Liver (tissue), 9 donors: ENCODE measurements around the gene DPY19L3. TPM values are rescaled to one million over a fixed set of nuclear protein-coding genes. Genes with fewer than 3 reads are reported as not detected.

Experiments
- DNase-seq: peaks from one replicate; pipeline ENCODE4 v3.0.0-alpha.2; 2017; ENCODE audit warnings: low spot score
- H3K27ac ChIP-seq, 2 donors: one replicate each; pipeline ENCODE4 v1.7.0; 2013; ENCODE audit warnings: inconsistent platforms in 2 of 2, low read length in 2 of 2, control low read depth in 1 of 2, low read depth in 1 of 2, mild to moderate bottlenecking in 1 of 2
- H3K27me3 ChIP-seq, 4 donors: one replicate each; pipeline versions ENCODE4 v1.6.1 to v1.7.0; 2013; ENCODE audit warnings: low read length in 3 of 4, inconsistent platforms in 1 of 4, mild to moderate bottlenecking in 1 of 4, moderate library complexity in 1 of 4; ENCODE audit not compliant: control insufficient read depth in 4 of 4, insufficient read depth in 4 of 4
- H3K36me3 ChIP-seq, 4 donors: one replicate each; pipeline versions ENCODE4 v1.6.1 to v1.7.0; 2013; ENCODE audit warnings: low read length in 3 of 4, mild to moderate bottlenecking in 3 of 4, low read depth in 1 of 4, moderate library complexity in 1 of 4; ENCODE audit not compliant: control insufficient read depth in 4 of 4, insufficient read depth in 3 of 4
- H3K4me1 ChIP-seq, 4 donors: one replicate each; pipeline versions ENCODE4 v1.6.1 to v1.7.0; 2013; ENCODE audit warnings: low read length in 3 of 4, mild to moderate bottlenecking in 3 of 4, moderate library complexity in 1 of 4; ENCODE audit not compliant: control insufficient read depth in 4 of 4, insufficient read depth in 4 of 4
- H3K4me3 ChIP-seq, 3 donors: one replicate each; pipeline versions ENCODE4 v1.6.1 to v1.7.0; 2013; ENCODE audit warnings: low read length in 3 of 3, control low read depth in 1 of 3, low read depth in 1 of 3, mild to moderate bottlenecking in 1 of 3
- H3K9ac ChIP-seq, 2 donors: one replicate each; pipeline ENCODE4 v1.7.0; 2013; ENCODE audit warnings: low read length in 2 of 2, mild to moderate bottlenecking in 2 of 2, moderate library complexity in 2 of 2, control low read depth in 1 of 2, low read depth in 1 of 2
- H3K9me3 ChIP-seq, 4 donors: one replicate each; pipeline versions ENCODE4 v1.6.1 to v1.7.0; 2013; ENCODE audit warnings: low read length in 3 of 4; ENCODE audit not compliant: control insufficient read depth in 4 of 4
- ATF3 ChIP-seq: IDR thresholded peaks from 2 replicates; pipeline ENCODE4 v1.6.1; 2016; ENCODE audit warnings: antibody characterized with exemption
- CTCF ChIP-seq: fragments of 150-350 bp; IDR thresholded peaks from 2 replicates; pipeline ENCODE4 v1.5.1; 2017; ENCODE audit warnings: improper control_type of control experiment, low read depth, low read length; ENCODE audit not compliant: missing input control
- EGR1 ChIP-seq, 2 donors: IDR thresholded peaks; 2 replicates each; pipeline ENCODE4 v1.6.1; 2016 to 2018; ENCODE audit warnings: antibody characterized with exemption in 2 of 2, low read depth in 2 of 2
- FOXA1 ChIP-seq: IDR thresholded peaks from 2 replicates; pipeline ENCODE4 v1.6.1; 2016; ENCODE audit warnings: antibody characterized with exemption
- FOXA2 ChIP-seq: IDR thresholded peaks from 2 replicates; pipeline ENCODE4 v1.6.1; 2016; ENCODE audit warnings: antibody characterized with exemption
- GABPA ChIP-seq, 2 donors: IDR thresholded peaks in 1 of 2; conservative IDR thresholded peaks in 1 of 2; 2 replicates each; pipeline ENCODE4 v1.6.1; 2016; ENCODE audit warnings: antibody characterized with exemption in 2 of 2, mild to moderate bottlenecking in 1 of 2, moderate library complexity in 1 of 2
- HNF4A ChIP-seq, 2 donors: conservative IDR thresholded peaks; 2 replicates each; pipeline ENCODE4 v1.6.1; 2016; ENCODE audit warnings: antibody characterized with exemption in 2 of 2, mild to moderate bottlenecking in 2 of 2
- HNF4G ChIP-seq: IDR thresholded peaks from 2 replicates; pipeline ENCODE4 v1.6.1; 2016; ENCODE audit warnings: antibody characterized with exemption
- JUND ChIP-seq, 2 donors: IDR thresholded peaks; 2 replicates each; pipeline ENCODE4 v1.6.1; 2016; ENCODE audit warnings: antibody characterized with exemption in 2 of 2
- MAX ChIP-seq: IDR thresholded peaks from 2 replicates; pipeline ENCODE4 v1.6.1; 2016; ENCODE audit warnings: antibody characterized with exemption
- NR2F2 ChIP-seq: IDR thresholded peaks from 2 replicates; pipeline ENCODE4 v1.6.1; 2016; ENCODE audit warnings: antibody characterized with exemption
- RAD21 ChIP-seq, 2 donors: IDR thresholded peaks; 2 replicates each; pipeline ENCODE4 v1.6.1; 2016; ENCODE audit warnings: antibody characterized with exemption in 2 of 2, mild to moderate bottlenecking in 2 of 2
- REST ChIP-seq: IDR thresholded peaks from 2 replicates; pipeline ENCODE4 v1.6.1; 2016; ENCODE audit warnings: antibody characterized with exemption, mild to moderate bottlenecking
- RXRA ChIP-seq, 2 donors: IDR thresholded peaks; 2 replicates each; pipeline ENCODE4 v1.6.1; 2017 to 2018; ENCODE audit warnings: antibody characterized with exemption in 2 of 2, mild to moderate bottlenecking in 1 of 2
- SP1 ChIP-seq: IDR thresholded peaks from 2 replicates; pipeline ENCODE4 v1.6.1; 2018; ENCODE audit warnings: antibody characterized with exemption, mild to moderate bottlenecking
- TAF1 ChIP-seq: conservative IDR thresholded peaks from 2 replicates; pipeline ENCODE4 v1.6.1; 2016; ENCODE audit warnings: antibody characterized with exemption, mild to moderate bottlenecking
- YY1 ChIP-seq: IDR thresholded peaks from 2 replicates; pipeline ENCODE4 v1.6.1; 2016; ENCODE audit warnings: antibody characterized with exemption, mild to moderate bottlenecking
- ZBTB33 ChIP-seq: IDR thresholded peaks from 2 replicates; pipeline ENCODE4 v1.6.1; 2016; ENCODE audit warnings: antibody characterized with exemption
- WGBS: extraction: QIAGEN DNeasy Blood & Tissue Kit; methylation state at CpG from one replicate; pipeline ENCODE4 v1.1.7; 2013; 5-methylcytosine and 5-hydroxymethylcytosine counted together
- polyA plus RNA-seq, 2 donors: library from polyadenylated mRNA; stranded (reverse) in 1 of 2; unstranded in 1 of 2; fragments of 200-250 nt in 1 of 2; fragments of >200 nt in 1 of 2; fragmentation: Nextera tagmentation in 1 of 2; extraction: Ambion mirVana in 1 of 2; gene quantifications; one replicate each; pipeline versions ENCODE4 v1.2.1 to v1.2.3, GENCODE V29; 2013 to 2015
- total RNA-seq, 2 donors: library from RNA; depleted of rRNA; stranded (reverse); fragments of >200 nt; gene quantifications; one replicate each; pipeline ENCODE4 v1.2.3, GENCODE V29; 2014
- donor health status: healthy.
- donor health status: healthy.
- donor health status: healthy.
- donor health status: healthy.
- donor health status: healthy.

DPY19L3 gene
- total and polyA plus RNA-seq, 4 donors = 2.7 to 13.0 (median 7.4) TPM

- H3K27ac ChIP-seq = no peak overlapping the region
- peaks cover 4 to 22% (median 18%) of the 10 kb centered on the region in 4 donors for H3K36me3 ChIP-seq
- WGBS = 90% methylated on average over 4 of the region's 4 CpGs
- no peak overlapping the region for H3K4me3 ChIP-seq
- peaks cover 0 to 2% (median 0%) of the 10 kb centered on the region in 4 donors for H3K9me3 ChIP-seq
- H3K27me3 ChIP-seq = no peaks in the 10 kb centered on the region
- no peak overlapping the region for H3K9ac ChIP-seq
- DNase-seq = no peak
- TF ChIP-seq ZBTB33 (no peak), SP1 (no peak), TAF1 (no peak), RXRA (IDR thresholded peaks at IDR 0.05) (no peak), FOXA2 (no peak), ATF3 (no peak), RAD21 (IDR thresholded peaks at IDR 0.05) (no peak), JUND (IDR thresholded peaks at IDR 0.05) (no peak), NR2F2 (no peak), REST (no peak), HNF4A (conservative IDR thresholded peaks at IDR 0.05) (no peak), FOXA1 (no peak), CTCF (no peak), EGR1 (IDR thresholded peaks at IDR 0.05; ENCODE audit: low read depth in 2 of 2) (no peak), HNF4G (no peak), YY1 (no peak), GABPA (IDR thresholded peaks at IDR 0.05 in 1 of 2, conservative IDR thresholded peaks at IDR 0.05 in 1 of 2) (no peak)
- H3K4me1 ChIP-seq = no peaks in the 10 kb centered on the region
Measured at GRCh38 chr19:32483574-32483973, 78.0 kb downstream of the DPY19L3 start.

GRCh38 chr19:32489971-32490370 is 84.4 kb downstream of the DPY19L3 start:
- Histone ChIP-seq H3K36me3 (peaks cover 0 to 6% (median 0%) of the 10 kb centered on the region in 4 donors), H3K27ac (no peak overlapping the region), H3K4me3 (no peak overlapping the region), H3K27me3 (no peaks in the 10 kb centered on the region), H3K9me3 (peaks cover 0 to 2% (median 0%) of the 10 kb centered on the region in 4 donors), H3K4me1 (no peaks in the 10 kb centered on the region), H3K9ac (no peak overlapping the region)
- 92% methylated on average over 2 of the region's 2 CpGs for WGBS
- DNase-seq = no peak
- TF ChIP-seq ATF3 = no peak
- no peak for TF ChIP-seq RAD21 (IDR thresholded peaks at IDR 0.05)
- no peak for TF ChIP-seq YY1
- TF ChIP-seq REST = no peak
- no peak for TF ChIP-seq MAX
- TF ChIP-seq GABPA (IDR thresholded peaks at IDR 0.05 in 1 of 2, conservative IDR thresholded peaks at IDR 0.05 in 1 of 2) = no peak
- no peak for TF ChIP-seq NR2F2
- no peak for TF ChIP-seq TAF1
- no peak for TF ChIP-seq CTCF
- TF ChIP-seq HNF4A (conservative IDR thresholded peaks at IDR 0.05) = no peak
